ENCODE data around the gene TTLL10. TPM values are rescaled to one million over a fixed set of nuclear protein-coding genes. Genes with fewer than 3 reads are reported as not detected.

TTLL10 gene
- total RNA-seq, 2 experiments from 2014 or later, result not detected

- Mint-ChIP-seq H3K4me3 (no peak overlapping the region), H3K9me3 (no peaks in the 10 kb centered on the region), H3K36me3 (ENCODE audit: low read depth) (no peaks in the 10 kb centered on the region), H3K4me1 (ENCODE audit: low read depth) (no peaks in the 10 kb centered on the region), H3K27ac (no peak overlapping the region), H3K27me3 (no peaks in the 10 kb centered on the region)
- intact Hi-C loops (cut with micrococcal nuclease), result no loop called here
- ATAC-seq (no peak), DNase-seq (no peak)
- CTCF ChIA-PET, result no interaction called here
- TF ChIP-seq CTCF (IDR thresholded peaks at IDR 0.05), result no peak
- POLR2A ChIA-PET, result interaction anchor here (1.3 to 1.7 kb wide), 2 partner anchors 12 to 35 kb away, joined by 3 to 4 read pairs; partner anchors contain the start of genes B3GALT6 and SDF4
These were observed 69.6 kb downstream of the TTLL10 start for GRCh38 chr1:1243266-1243660.

DNA sequence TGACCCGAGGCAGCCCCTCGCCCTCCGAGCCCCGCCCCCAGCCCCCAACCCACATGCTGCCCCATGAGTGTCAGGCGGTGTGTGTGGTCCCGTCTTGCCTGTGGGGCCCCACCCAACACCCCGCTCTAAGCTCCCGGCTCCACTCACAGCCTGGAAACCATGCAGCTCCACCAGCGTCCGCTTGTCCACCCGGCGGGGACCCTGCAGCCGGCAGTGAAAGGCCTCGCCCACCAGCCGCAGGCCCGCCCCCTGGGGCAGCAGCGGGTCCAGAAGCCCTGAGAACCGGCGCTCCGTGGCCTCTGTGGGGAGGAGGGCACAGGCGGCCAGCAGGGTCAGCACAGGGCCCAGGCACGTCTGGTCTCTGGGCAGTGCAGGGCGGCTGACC is 70.1 kb downstream of the TTLL10 start:
- ATAC-seq (no peak), DNase-seq (no peak)
- intact Hi-C loops (cut with micrococcal nuclease), result no loop called here
- Mint-ChIP-seq H3K36me3 (ENCODE audit: low read depth) (no peaks in the 10 kb centered on the region), H3K9me3 (no peaks in the 10 kb centered on the region), H3K4me1 (ENCODE audit: low read depth) (no peaks in the 10 kb centered on the region), H3K27ac (no peak overlapping the region), H3K4me3 (no peak overlapping the region), H3K27me3 (no peaks in the 10 kb centered on the region)
- POLR2A ChIA-PET, result no interaction called here
- CTCF ChIA-PET, result no interaction called here
- TF ChIP-seq CTCF (IDR thresholded peaks at IDR 0.05), result no peak

DNA sequence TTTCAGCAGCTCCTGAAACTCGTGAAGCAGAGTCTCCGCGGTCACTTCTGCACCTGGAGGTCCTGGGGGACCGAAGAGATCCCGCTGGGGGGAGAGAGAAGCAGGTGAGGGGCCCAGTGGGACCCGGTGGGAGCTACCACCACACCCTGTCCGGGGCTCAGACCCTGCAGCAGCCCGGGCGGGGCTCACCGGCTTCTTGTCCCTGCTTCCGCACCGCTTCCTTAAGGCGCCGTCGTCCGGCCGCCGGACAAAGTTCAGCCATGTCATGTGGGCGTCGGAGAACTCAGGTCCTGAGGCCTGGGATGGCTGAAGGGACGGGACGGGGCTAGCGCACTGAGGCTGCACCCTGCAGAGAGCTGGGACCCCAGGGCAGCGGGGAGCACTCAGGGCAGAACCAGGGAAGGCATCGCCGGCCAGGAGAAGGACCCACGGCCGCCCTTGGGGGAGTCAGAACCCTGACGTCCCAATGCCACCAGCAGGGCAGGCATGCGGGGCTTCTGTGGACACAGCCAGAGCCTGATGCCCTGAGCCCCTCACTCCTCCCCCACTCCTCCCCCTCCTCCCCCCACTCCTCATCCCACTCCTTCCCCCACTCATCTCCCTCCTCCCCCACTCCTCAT is 70.6 kb downstream of the TTLL10 start:
- TF ChIP-seq CTCF (IDR thresholded peaks at IDR 0.05), result no peak
- Mint-ChIP-seq H3K4me1 (ENCODE audit: low read depth) (no peaks in the 10 kb centered on the region), H3K9me3 (no peaks in the 10 kb centered on the region), H3K4me3 (no peak overlapping the region), H3K36me3 (ENCODE audit: low read depth) (no peaks in the 10 kb centered on the region), H3K27me3 (no peaks in the 10 kb centered on the region), H3K27ac (no peak overlapping the region)
- CTCF ChIA-PET, result no interaction called here
- intact Hi-C loops (cut with micrococcal nuclease), result no loop called here
- POLR2A ChIA-PET, result no interaction called here
- ATAC-seq (no peak), DNase-seq (no peak)

- Mint-ChIP-seq H3K27ac (no peak overlapping the region), H3K36me3 (ENCODE audit: low read depth) (peaks cover 1% of the 10 kb centered on the region), H3K9me3 (no peaks in the 10 kb centered on the region), H3K4me1 (ENCODE audit: low read depth) (peaks cover 8% of the 10 kb centered on the region), H3K27me3 (no peaks in the 10 kb centered on the region), H3K4me3 (no peak overlapping the region)
- TF ChIP-seq CTCF (IDR thresholded peaks at IDR 0.05), result no peak
- POLR2A ChIA-PET, result no interaction called here
- ATAC-seq, result no peak
- DNase-seq, result no peak
- intact Hi-C loops (cut with micrococcal nuclease), result no loop called here
- CTCF ChIA-PET, result no interaction called here
These were observed 71.6 kb downstream of the TTLL10 start for GRCh38 chr1:1245178-1245816.

GRCh38 chr1:1245817-1246576 is 72.3 kb downstream of the TTLL10 start:
- ATAC-seq, result no peak
- H3K4me3 Mint-ChIP-seq, result no peak overlapping the region
- ChIA-PET CTCF (no interaction called here), POLR2A (interaction anchor here (1.0 to 1.6 kb wide), 2 partner anchors 15 to 19 kb away, joined by 3 to 5 read pairs; partner anchors contain the start of gene SDF4)
- peaks cover 2% of the 10 kb centered on the region for H3K36me3 Mint-ChIP-seq (ENCODE audit: low read depth)
- no peak for DNase-seq
- H3K4me1 Mint-ChIP-seq (ENCODE audit: low read depth), result peaks cover 14% of the 10 kb centered on the region
- no peaks in the 10 kb centered on the region for H3K27me3 Mint-ChIP-seq
- TF ChIP-seq CTCF (IDR thresholded peaks at IDR 0.05), result no peak
- H3K9me3 Mint-ChIP-seq, result no peaks in the 10 kb centered on the region
- intact Hi-C loops (cut with micrococcal nuclease), result no loop called here
- H3K27ac Mint-ChIP-seq, result no peak overlapping the region

Measured in activated CD8-positive, alpha-beta T cell treated with anti-CD3 and anti-CD28 coated beads for 36 hours (primary cell).